Measurements from ENCODE around the gene TRIM33.
"Not testable (repeated sequence)": the region's sequence is repeated elsewhere in the genome, so short reads cannot be mapped to it uniquely, and the experiment has no call there.

The TRIM33 gene

DNA sequence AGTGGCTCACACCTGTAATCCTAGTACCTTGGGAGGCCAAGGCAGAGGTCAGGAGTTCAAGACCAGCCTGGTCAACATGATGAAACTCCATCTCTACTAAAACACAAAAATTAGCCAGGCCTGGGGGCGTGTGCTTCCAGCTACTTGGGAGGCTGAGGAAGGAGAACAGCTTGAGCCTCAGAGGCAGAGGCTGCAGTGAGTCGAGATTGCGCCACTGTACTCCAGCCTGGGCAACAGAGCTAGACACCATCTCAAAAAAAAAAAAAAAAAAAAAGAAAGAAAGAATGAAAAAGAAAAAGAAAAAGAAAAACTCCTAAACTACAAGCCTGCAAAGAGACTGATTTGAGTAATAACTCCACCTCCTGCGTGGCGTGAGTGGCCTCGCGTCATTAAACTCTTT is 92.1 kb downstream of the TRIM33 start:
- not testable (repeated sequence) for DNase-seq (ENCODE audit: low spot score)

DNA sequence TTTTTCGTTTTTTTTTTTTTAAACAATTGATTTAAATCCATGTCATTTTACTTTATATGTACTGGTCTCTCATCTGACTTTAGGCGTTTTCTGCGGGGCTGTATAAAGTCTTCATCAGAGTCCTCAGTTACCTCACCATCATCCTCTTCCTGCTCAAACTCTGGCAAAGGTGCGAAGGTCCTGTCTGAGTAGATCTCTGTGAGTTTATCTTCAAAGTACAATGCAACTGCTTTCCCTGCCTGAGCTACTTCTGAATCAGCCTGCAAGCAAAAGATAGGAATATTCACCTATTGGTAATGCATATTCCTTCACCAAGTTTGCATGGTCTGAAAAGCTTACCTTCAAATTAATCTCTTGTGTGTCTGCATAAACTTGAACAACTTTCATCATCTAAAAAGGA is 113.4 kb downstream of the TRIM33 start:
- no peak for DNase-seq (ENCODE audit: low spot score)

DNA sequence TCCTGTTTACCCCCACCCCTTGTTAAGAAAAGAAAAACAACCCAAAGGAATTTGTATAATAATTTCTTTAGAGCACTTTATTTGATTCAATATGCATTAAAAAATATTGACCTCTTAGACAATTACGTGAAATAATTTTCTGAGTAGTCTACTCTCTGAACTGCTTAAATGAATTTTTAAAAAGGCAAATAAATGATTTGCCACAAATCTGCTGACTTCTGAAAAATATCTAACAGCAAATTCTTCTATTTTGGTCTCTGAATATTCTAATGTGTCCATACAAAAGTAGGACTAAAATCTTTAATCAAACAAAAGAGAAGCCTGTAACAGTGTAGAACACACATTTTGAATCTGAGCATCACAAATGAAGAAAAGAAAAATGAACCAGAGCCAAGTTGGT is 115.1 kb downstream of the TRIM33 start:
- DNase-seq (ENCODE audit: low spot score) = no peak

DNA sequence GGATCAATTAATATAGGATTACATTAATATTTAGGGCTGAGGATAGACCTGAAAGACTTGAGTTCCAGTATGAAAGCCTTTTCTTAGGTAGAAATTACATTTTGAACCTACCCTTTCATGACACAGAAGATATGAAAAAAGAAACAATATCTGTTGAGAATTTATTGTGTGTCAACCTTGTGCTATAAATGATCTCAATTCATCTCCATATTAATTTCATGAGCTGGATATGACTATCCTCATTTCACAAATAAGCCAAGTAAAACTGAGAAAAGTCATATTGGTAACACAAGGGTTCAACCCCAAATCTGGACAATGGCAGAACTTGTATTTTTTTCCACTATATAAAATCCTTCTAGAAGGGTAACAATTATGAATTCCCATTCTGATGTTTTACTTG is 120.0 kb downstream of the TRIM33 start:
- no peak for DNase-seq (ENCODE audit: low spot score)

DNA sequence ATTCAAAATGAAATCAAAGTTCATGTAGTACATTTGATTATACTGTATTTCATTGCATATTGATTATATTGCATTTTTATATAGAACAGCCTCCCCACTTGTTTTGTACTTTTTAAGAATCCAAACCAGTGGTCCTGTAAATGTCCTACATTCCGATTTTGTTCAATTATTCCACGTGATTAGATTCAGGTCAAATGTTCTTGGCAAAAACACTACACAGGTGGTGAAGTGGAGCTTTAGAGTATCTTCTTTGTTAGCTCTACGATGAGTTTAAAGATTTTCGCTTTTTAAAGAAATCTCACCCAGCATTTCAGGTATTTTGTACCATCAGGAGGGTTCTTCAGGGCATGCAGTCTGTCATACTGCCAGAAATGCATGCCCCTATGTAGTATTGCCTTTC is 120.6 kb downstream of the TRIM33 start:
- no peak for DNase-seq (ENCODE audit: low spot score)

DNA sequence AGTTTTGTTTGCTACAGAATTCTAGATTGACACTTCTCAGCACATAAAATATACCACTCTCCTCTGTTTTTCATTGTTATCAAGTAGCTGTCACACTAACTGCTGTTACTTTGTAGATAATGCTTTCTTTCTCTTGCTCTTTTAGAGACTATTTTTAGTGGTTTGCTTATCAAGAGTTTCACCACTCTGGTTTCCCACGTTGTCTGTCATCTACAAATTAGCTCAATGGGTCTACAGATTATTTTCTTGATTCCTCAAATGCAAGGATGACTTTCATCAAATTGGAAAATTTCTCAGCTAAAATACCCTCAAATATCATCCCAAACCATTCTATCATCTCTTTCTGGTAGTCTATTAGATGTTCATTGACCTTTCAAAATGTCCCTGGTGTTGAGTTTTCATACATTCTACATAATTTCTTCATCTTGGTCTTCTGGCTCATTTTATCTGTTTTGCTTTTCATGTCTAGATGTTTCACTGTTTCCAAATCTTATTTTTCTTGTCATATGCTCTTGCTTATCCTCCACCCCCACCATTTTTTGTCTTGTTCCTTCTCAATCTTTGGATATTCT is 122.5 kb downstream of the TRIM33 start:
- DNase-seq (ENCODE audit: low spot score) = no peak

DNA sequence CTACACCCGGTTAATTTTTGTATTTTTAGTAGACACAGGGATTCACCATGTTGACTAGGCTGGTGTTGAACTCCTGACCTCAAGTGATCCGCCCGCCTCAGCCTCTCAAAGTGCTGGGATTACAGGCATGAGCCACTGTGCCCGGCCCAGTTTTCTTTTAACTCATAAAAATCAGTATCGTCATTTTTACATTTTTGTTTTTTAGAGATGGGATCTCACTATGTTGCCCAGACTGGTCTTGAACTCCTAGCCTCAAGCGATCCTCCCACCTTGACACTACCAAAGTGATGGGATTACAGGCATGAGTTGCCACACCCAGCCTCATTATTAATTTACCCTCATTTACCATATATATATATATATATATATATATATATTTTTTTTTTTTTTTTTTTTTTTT is 123.4 kb downstream of the TRIM33 start:
- DNase-seq (ENCODE audit: low spot score) = not testable (repeated sequence)

DNA sequence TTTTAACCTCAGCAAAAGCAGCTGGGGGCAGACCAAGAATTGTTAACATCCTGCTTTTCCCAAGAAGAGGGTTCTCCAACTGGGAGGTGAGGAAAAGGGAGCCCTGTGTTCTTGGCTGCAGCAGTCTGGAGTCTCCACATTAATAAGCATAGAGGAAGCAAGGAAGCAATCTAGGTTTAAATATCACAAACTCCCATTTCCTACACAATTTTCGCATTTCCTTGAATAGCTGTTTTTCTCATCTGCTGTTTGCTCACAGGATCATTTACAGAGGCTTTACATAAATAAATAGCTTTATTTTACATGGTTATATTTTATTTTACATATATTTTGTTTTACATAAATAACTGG is 124.0 kb downstream of the TRIM33 start:
- no peak for DNase-seq (ENCODE audit: low spot score)

DNA sequence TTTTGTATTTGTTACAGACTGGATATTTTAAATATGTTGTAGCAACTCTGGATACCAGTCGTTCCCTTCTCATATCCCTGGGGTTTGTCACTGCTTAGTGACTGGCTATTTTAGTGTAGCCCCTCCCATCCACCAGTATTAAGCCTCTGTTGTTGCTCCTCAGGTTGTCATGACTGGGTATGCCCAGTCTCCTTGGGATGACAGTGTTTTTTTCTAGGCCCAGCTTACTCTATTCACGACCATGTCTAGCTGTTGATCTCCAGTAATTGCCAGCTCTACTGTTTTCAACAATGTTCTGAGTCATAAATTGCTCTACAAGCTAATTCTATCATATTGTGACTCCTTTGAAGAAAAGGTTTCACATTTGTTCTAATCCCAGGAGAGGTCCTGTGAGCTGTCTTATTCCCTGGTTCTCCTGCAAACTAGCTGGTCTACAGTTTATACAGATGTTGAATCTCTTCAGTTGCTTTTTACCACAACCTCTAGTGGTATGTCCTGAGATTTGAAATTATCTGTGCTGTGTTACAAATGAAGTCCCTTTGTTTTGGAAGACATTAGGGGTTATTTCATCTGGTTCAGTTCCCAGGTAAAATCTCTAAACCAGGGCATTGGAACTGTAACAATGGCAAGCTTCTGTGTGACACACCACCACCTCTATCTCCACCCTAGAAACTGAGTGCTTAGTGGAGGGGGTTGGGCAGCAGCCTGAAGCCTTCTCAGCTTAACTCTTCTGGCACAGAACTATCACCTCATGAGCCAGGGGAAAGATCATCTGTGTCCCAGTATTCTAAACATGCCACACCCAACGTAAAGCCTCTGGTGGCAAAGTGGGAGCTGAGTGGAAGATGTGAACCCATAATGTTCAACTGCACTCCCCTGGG is 124.6 kb downstream of the TRIM33 start:
- DNase-seq (ENCODE audit: low spot score) = no peak

DNA sequence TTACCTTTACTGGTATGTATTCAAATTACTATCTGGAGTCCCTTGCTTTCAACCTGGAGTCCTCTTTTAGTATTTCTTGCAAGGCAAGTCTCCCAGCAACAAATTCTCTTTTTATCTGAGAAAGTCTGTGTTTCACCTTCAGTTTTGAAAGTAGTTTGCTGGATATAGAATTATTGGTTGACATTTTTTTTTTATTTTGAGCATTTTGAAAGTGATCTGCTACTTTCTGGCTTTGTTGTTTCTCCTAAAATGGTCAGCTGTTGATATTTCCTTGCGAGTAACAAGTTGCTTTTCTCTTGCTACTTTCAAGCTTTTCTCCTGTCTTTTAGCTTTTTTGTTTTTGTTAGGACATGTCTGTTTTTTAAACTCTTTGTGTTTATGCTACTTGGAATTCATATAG is 126.1 kb downstream of the TRIM33 start:
- no peak for DNase-seq (ENCODE audit: low spot score)

DNA sequence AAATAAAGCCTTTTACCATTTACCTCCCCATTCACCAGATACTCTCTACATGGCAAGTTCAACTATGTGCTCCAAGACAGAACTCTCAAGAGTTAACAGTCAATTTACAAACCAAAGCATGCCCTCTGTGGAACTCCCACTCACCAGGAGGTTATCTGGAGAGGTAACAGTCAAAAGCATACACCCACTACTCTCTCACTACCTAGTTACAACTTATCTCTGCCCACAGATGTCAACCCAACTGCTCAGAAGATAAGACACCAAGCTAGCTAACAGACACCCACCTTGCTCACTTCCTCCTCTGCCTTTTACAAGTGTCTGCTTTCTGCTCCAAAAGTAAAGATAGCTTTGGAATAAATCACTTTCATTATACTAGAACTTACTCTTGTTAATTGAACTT is 131.0 kb downstream of the TRIM33 start:
- peak; percentile 77 for DNase-seq (ENCODE audit: low spot score)

DNA sequence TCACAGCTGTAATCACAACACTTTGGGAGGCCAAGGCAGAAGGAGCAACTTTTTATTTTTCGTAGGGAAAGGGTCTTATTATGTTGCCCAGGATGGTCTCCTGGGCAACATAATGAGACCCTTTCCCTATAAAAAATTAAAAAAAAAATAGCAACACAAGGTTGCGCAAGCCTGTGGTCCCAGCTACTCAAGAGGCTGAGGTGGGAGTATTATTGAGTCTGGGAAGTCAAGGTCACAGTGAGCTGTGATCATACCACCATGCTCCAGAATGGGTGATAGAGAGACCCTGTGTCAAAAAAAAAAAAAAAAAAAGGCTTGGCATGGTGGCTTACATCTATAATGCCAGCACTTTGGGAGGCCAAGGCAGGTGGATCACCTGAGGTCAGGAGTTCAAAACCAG is 131.6 kb downstream of the TRIM33 start:
- DNase-seq (ENCODE audit: low spot score) = no peak

DNA sequence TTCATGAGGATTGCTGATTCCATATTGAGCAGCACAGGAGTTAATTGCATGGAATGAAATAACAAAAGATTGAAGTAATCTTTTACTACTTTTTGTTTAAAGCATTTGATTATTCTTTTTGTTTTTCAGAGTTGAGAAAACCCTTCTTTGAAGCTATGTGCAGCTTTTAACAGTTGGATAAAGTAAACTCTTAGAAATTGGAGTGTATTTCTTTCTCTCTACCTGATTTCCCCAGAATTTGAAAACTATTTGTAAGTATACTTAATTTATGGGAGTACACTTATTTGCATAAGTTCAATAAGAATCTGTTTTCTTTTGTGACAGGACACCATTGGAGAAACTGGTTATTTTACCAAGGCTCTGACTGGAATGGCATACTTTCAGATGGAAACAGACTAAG is 133.6 kb downstream of the TRIM33 start:
- DNase-seq (ENCODE audit: low spot score) = no peak

DNA sequence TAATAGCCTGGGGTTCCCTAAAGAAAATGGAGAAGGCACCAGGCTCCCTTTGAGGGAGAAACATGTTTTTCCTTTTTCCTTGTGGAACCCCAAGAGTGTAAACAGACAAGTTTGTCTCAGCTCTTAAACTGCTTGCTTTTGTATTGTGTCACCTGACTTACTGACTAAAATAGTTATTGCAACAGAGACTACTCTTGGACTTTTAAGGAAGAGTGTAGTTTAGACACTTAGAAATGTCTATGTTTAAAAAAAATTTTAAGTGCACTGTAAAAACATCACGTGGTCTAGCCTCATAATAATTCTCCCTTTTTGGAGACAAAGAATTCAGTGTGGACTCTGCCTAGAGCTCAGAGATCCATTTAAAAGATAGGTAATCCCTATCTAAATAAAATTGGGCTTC is 141.1 kb downstream of the TRIM33 start:
- DNase-seq (ENCODE audit: low spot score) = no peak

DNA sequence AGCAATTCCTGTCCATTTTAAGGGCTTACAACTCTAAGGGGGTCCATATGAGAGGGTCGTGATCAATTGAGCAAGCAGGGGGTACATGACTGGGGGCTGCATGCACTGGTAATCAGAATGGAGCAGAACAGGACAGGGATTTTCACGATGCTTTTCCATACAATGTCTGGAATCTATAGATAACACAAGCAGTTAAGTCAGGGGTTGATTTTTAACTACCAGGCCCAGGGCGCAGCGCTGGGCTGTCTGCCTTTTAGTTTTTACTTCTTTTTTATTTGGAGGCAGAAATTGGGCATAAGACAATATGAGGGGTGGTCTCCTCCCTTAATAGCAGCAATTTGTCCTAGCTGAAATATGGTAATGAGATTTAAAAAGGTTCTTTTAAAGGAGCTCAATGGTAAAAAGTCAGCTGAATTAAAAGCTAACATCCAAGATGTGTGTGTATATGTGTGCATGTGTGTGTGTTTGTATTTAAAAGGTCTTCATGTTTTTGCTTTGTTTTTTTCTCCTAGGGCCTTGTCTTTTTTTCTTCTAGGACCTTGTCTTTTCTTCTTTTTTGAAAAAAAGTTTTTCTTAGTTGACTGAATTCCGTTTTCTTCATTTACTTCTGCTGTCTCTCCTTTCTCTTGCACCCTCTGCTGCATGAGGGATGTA is 141.6 kb downstream of the TRIM33 start:
- DNase-seq (ENCODE audit: low spot score) = not testable (repeated sequence)

DNA sequence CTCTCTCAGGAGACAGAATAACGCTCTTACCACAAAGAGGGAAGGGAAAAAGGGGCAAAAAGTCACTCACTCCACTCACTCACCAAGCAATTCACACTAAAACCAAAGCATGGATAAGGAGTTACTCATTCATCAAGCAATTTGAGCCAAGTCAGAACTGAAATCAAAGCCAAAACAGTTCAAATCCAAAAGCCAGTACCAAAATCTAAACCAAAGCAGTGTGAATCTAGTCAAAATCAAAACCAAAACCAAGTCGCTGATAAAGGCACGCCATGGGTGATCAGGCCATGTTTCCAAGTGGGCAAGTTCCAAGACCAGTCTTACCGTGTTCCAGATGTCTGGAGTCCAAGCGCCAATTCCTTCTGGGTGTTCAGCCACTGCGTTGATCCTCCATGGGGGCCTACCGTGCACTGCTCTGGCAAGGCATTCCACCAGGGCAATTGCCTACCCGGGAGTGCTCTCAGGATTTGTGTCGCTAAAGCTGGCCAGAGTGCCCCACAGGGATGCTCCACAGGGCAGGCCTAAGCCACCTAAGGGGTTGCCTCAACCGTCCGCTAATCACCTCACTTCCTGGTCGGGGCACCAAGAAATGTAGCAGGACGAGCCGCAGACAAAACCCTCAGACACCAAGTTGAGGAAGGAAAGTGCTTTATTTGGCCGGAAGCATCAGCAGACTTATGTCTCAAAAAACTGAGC is 142.3 kb downstream of the TRIM33 start:
- DNase-seq (ENCODE audit: low spot score) = no peak

DNA sequence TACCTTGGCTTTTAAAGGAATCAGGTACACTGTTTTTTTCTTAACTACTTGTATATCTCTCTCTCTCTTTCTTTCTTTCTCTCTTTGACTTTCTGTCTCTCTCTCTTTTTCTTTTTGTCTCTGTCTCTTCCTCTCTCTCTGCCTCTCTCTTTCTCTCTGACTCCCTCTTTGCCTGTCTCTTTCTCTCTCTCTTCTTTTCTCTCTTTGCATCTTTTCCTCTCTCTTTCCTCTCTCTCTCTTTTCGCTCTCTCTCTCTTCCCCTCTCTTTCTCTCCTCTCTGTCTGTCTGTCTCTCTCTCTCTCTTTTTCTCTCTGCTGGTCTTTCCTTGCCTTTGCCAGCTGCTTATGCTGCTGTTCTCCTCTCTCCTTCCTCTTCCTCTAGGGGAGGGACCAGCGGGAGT is 143.2 kb downstream of the TRIM33 start:
- no peak for DNase-seq (ENCODE audit: low spot score)

DNA sequence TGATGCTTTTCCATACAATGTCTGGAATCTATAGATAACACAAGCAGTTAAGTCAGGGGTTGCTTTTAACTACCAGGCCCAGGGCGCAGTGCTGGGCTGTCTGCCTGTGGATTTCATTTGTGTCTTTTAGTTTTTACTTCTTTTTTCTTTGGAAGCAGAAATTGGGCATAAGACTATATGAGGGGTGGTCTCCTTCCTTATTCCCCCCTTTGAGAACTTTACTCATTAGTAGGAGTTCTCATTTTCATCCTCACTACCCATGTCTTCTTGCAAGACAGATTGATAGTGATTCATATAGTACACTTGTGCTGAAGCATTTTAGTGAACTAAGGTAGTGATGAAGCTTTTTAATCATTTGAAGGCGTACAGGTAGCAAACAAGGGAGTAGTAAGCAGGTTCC is 147.8 kb downstream of the TRIM33 start:
- DNase-seq (ENCODE audit: low spot score) = not testable (repeated sequence)

DNA sequence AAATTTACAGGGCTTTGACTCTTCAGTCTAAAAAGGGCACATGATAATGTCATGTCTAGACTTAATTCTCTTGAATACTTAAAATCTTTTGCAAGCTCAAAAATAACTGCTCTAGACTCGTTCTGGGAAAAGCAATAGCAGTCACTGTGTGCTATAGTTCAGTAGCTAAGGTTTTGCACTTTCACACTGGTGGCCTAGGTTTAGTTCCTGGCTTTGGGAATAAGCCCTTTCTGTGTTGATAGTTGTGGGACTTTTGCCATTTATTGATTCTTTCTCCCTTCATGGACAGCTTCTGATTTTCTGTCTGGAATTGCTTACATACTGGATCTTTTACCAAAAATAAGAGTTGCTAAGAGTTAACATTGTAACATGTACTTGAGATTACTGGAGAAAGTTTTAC is 151.2 kb downstream of the TRIM33 start:
- no peak for DNase-seq (ENCODE audit: low spot score)

DNA sequence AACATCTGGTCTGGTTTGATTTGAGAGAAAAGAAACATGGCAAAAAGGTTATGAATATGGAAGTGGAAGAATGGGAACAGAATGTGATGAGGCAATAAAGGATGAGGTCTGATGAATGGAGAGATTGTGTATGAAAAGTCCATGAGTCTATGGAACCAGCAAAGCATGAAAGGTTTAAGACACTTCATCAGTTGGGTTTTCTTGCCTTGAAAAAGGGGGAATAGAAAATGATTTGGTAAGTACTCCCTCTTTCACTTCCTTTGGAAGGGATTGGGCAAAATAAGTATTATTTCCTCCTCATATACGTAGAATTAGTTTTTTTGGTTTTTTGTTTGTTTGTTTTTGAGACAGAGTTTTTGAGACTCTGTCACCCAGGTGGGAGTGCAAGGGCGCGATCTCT is 155.8 kb downstream of the TRIM33 start:
- no peak for DNase-seq (ENCODE audit: low spot score)

DNA sequence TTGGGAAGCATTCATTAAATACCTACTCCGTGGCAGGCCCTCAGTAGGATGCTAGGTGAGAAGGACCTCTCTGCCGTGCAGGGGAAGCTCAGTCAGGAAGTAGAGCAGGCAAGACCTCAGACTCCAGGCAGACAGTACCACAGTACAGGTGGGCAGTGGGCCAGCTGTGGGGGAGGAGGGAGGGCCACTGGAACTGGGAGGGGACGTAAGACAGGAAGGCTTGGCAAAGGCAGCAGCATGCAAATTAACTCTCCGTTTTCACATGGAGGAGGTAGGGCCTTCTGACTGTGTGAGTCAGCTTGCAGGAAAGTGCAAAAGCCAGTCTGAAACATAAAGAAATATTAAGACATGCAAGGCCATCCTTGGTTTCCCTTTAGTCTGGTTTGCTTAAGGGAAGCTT is 157.7 kb downstream of the TRIM33 start:
- no peak for DNase-seq (ENCODE audit: low spot score)

DNA sequence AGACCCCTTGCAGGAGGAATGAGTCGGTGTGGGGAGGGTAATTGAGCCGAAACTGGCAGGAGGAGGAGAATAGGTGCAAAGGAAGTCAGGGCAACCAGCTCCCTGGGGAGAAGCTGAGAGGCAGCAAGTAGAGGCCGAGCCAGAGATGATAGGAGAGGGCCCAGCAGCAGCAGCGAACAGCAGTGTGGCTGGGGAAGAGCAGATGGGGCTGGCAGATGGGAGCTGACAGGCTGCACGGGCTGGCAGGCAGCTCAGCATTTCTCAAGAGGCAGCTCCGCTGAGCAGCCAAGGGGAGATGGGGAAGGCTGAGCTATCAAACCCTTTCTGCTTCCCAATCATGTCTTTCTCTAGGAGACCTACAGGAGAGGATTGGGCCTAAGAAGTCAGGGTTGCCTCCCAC is 158.2 kb downstream of the TRIM33 start:
- DNase-seq (ENCODE audit: low spot score) = no peak
